Cardiac fibroblast (primary cell): ENCODE data around the gene TRPM4.

ENCODE experiments used
- DNase-seq, 2 donors: peaks; one replicate each; pipeline versions ENCODE4 v3.0.0 to v3.0.0-alpha.2; 2010; ENCODE audit warnings: low read depth in 2 of 2
- H3K4me3 ChIP-seq, 2 donors: replicated peaks in 1 of 2; 1 replicate in 1 of 2; 2 replicates in 1 of 2; pipeline ENCODE4 v1.5.1; 2011; ENCODE audit warnings: low read depth in 2 of 2, low read length in 2 of 2, mild to moderate bottlenecking in 2 of 2, moderate library complexity in 1 of 2
- CTCF ChIP-seq: IDR thresholded peaks from one replicate; pipeline ENCODE4 v1.5.1; 2011; ENCODE audit warnings: low read depth, mild to moderate bottlenecking, low read length, inconsistent platforms

The TRPM4 gene

GRCh38 chr19:49210901-49211451 lies 53.4 kb downstream of the TRPM4 start:
- no peak for DNase-seq
- H3K4me3 ChIP-seq = no peak overlapping the region
- TF ChIP-seq CTCF = no peak

DNA sequence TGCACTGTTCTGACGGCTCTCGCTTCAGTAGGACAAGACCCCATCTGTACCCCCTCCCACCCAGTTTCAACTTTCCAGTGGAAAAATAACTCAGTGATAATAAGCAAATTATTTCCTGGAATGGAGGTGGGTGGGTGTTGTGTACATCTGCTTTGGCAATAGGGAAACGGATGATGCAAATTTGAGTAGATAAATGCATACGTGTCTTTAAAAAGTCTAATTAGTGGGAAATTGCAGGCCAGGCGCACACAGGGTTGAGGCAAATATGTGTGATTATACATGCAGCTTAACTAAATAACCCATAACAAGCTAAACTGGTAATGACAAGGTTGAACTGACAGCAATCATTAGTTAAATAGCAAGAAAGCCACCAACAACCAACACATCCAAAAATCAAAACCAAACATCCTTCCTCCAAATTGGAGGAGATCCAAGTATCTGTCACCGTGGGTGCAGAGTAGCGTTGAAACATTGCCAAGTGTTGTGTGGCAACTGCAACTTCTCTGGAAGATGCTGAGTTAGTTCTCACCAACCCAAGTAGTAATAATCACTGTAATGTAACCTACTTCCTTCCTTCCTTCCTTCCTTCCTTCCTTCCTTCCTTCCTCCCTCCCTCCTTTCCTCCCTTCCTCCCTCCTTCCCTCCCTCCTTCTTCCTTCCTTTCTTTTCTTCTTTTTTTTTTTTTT lies 54.6 kb downstream of the TRPM4 start:
- H3K4me3 ChIP-seq = no peak overlapping the region
- no peak for TF ChIP-seq CTCF
- peak; percentile 21 to 83 for DNase-seq

- no peak overlapping the region for H3K4me3 ChIP-seq
- TF ChIP-seq CTCF = peak; percentile 22
- no peak for DNase-seq
These were observed 56.2 kb downstream of the TRPM4 start for GRCh38 chr19:49213791-49214190.

- no peak for DNase-seq
- H3K4me3 ChIP-seq = no peak overlapping the region
- TF ChIP-seq CTCF = no peak
These were observed 57.1 kb downstream of the TRPM4 start for GRCh38 chr19:49214701-49215100.

GRCh38 chr19:49216071-49216470 lies 58.5 kb downstream of the TRPM4 start:
- H3K4me3 ChIP-seq = no peak overlapping the region
- TF ChIP-seq CTCF = no peak
- peak; percentile 33 to 35 for DNase-seq

DNA sequence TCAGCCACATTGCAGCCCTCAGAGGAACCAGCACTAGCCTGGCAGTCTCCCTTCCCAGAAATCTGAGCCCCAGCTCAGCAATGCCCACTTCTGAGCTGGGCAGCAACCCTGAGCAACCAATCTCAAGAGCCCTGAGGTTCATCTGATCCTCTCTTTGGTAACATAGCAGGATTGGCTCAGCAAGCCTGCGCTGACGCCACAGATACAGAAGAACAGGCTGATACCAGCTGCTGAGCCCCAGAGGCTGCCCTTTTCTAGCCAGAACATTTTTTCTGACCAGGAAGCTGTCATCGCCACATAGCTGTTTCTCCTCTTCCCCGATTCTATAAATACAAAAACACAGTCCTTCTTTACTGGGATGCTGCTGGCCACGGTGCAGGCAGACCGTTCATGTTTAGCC lies 59.8 kb downstream of the TRPM4 start:
- peak; percentile 46 to 89 for DNase-seq
- no peak for TF ChIP-seq CTCF
- no peak overlapping the region for H3K4me3 ChIP-seq
